Colon (tissue), 2 donors: ENCODE data around the gene PDLIM3.
"Not testable (repeated sequence)": the region's sequence is repeated elsewhere in the genome, so short reads cannot be mapped to it uniquely, and the experiment has no call there.

Source experiments
- FAIRE-seq: peaks from 2 replicates; lab custom pipeline; 2012; peaks lifted over from hg19 to GRCh38; lab: Jason Lieb, UNC
- donor health status: control.
- donor health status: control.

The PDLIM3 gene

DNA sequence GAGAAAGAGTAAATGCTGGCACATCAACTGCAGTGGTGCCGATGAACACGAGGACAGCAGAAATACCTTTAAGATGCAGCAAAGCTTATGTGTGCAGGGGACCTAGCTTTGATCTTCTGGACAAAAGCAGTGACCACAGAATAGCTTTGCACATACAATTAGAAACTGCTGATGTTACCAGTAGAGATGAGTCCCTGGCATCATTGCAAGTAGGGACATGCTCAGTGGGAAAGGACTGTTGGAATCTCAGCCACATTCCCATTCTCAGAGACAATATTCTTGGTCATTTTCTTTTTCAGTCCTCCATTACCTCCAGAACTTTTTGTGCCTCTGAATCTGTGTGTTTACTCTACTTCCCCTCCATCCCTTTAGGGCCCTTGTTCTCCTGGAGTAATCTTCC, 16.9 kb upstream of the PDLIM3 start:
- FAIRE-seq = no peak

DNA sequence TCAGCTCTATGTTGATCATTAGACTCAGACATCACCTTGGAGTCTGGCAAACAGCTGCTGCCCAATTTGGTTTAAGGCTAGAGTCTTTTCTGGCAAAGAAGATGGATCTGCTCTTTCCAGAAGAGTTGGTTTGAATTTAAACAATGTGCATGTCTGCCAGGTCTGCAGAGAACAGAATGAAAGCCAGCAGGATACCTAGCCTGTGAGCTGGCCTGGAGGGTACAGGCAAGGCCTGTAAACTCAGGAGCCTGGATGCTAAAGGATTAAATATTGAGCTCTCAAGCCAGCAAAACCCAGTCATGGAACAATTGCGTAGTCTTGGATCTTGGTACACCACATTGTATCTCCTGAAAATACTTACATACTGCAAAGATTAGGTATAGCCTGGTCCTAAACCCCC, 15.6 kb upstream of the PDLIM3 start:
- no peak for FAIRE-seq

DNA sequence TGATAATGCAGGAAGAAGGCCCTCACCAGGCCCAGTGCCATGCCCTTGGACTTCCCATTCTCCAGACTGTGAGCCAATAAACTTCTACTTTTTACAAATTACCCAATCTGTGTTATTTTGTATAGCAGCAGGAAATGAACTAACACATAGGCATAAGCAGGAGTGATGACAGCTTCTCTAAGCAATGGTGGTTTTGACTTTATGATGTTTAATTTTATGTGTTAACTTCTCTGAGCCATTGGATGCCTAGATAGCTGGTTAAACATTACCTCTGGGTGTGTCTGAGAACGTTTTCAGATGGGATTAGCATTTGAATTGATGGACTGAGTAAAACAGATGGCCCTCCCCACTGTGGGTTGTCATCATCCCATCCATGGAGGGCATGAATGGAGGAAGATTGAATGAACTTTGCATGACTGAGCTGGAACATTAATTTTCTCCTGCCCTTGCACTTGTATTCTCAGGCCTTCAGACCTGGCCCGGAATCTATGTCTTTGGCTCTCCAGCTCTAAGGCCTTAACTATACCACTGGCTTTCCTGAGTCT, 13.9 kb upstream of the PDLIM3 start:
- FAIRE-seq = no peak

GRCh38 chr4:185548587-185548986, 13.3 kb upstream of the PDLIM3 start:
- no peak for FAIRE-seq

DNA sequence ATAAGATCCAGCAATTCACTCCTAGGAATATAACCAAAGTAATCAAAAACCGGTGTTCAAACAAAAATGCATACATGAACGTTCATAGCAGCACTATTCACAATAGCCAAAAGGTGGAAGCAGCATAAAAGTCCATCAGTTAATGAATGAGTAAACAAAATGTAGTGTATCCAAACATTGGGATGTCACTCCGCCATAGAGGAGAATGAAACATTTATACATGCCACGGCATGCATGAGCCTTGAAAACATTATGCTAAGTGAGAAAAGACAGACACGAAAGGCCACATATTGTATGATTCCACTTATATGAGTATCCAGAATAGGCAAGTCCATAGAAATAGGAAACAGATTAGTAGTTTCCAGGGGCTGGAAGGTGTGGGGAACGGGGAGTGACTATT, 11.0 kb upstream of the PDLIM3 start:
- FAIRE-seq = no peak

- FAIRE-seq = no peak
Observed at GRCh38 chr4:185542626-185543315, 7.5 kb upstream of the PDLIM3 start.

DNA sequence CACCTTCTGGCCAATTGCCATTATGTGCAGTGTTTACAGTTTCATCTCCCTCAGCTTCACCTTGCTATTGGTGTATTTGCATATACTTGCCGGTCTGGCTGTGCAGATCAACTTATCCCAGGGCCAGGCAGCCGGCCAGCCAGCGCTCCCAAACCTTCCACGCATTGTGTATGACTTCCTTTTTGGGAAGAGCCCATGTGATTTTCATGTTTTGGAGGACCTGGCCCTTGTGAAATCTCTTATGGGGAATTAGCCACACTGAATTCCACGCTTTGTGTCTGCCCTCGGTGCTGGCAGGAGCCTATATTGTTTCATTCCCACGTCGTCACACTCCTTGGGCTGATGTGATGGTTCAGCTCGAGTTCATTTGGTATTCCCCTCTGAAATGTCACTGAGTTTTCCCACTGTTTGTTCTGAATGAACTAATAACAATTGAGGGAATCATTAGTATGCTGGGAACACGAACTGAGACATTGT, 6.0 kb upstream of the PDLIM3 start:
- FAIRE-seq = no peak

DNA sequence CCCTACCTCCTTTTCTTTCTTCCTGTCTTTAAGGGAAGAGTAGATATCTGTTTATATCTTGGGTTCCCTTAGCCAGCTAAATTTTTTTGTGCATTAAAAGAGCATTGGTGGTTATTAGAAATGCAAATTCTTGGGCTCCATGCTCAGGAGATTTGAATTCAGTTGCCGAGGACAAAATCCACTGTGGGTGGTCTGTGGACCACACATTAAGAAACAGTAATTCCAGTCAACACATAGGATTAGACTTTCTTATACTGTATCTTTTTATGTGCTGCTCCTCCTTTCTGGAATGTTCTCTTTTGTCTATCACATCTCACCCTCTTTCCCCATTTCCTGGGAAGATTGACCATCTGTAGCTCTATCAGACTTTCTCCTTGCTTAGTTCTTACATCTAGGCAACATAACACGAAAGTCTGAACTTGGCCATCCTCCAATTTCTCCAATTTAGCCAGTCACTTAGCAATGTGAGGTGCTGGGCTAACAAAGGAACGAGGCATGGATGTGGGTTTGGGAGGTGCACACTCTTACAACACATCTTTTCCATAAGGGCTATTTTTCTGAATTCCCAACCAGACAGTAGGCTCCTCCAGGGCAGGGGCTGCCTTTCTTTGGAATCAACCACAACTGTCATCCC, 5.3 kb upstream of the PDLIM3 start:
- FAIRE-seq = no peak

DNA sequence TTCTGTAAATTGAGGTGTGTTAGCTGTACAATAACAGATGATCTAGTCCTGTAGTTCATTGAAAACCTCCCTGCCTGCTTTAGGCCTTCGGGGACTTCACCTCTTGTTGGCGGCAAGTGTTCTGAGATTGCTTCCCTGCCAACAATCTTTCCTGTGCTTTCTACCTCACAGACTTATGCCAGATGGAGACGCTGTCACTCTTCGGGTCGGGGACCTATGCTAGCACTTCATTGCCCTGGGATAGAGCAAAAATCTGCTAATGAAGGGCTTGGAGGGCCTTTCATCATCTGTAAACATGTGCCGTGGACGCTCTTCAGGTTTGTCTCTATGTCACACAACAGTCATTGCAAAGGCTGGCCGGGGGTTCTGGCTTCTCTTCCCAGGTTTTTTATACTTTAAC, 4.7 kb upstream of the PDLIM3 start:
- no peak for FAIRE-seq

DNA sequence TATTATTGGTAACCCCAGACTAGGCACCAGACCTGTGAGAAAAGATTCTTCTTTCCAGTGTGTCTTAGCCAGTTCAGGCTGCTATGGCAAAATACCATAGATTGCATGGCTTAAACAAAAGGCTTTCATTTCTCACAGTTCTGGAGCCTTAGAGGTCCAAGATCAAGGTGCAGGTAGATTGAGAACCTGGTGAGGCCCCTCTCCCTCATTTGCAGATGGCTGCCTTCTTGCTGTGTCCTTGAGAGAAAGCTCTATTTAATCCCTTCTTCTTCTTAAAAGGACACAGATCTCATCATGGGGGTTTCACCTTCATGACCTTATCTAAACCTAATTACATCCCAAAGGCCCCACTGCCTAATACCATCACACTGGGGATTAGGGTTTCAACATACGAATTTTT, 3.5 kb upstream of the PDLIM3 start:
- no peak for FAIRE-seq

GRCh38 chr4:185536411-185536709, 1.1 kb upstream of the PDLIM3 start:
- no peak for FAIRE-seq

DNA sequence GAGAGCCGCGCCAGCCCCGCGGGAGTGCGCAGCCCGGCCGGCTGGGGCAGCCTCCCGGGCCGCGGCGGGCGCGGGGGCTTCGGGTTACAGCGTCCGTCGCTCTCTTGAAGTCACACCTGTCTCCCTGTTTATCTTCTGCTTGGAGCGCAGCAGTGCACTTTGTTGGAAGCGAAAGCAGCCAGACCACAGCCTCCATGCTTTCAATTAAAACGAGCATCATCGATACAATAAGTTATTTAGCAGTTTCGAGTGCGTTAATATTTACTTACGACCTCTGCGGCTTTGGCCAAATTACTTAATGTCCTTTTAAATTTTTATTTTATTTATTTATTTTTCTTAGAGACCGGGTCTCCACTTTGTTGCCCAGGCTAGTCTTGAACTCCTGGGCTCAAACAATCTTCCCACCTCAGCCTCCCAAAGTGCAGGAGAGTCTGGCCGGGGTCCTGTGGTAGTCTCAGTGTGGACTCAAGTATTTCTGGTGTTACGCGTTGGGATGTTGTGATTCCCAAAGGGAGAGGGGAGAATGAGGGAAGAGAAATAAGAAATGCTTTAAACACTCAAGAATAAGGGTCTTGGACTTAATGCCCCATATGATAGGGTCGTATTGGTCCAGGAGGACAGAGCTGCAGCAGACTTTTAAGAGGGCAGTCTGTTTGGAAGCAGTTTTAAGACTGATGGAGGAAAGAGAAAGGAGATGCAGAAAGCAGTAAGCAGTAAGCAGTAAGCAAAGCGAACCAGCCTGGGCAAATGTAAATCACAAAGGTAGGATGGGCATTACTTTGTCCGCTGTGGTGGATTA, 504 bp upstream of the PDLIM3 start:
- FAIRE-seq = no peak

DNA sequence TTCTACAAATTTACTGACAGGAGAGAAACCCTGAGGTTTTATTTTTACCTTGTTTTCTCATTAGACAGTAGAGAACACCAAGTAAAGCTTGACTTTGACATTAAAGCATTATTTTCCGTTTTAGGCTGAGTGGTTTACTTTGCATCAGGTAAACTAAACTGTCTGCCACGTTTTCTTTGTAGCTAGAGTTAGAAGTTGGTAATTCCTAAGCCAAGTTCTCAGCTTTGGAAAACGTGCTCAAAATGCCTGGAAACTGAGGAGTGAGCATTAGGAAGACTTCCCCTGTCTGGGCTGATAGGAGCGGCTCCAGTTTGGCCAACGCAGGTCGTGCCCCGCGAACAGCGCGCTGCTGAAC, 819 bp downstream of the PDLIM3 start:
- FAIRE-seq = no peak

DNA sequence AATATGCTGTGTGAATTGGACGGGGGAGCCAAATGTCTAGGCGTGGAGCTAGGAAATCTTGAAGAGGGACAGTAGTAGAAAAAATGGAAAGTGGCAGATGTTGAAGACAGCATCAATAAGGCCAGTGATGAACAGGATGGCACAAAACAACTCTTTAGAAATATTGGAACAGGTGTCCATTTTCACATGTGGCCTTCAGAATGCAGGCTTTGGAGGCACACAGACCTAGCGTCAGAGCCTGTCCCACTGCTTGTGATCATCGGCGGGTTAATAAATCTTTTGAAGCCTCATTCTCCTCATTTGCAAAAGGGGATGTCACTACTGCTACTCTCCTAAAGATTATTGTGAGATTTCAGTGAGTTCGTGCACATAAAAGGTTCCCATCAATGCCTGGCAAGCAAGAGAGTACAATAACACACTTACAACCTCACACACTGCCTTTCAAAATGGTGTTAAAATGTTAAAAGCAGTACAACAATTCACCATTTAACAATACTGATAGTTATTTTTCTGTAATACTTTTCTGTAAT, 2.4 kb downstream of the PDLIM3 start:
- no peak for FAIRE-seq

GRCh38 chr4:185532293-185532692, 3.0 kb downstream of the PDLIM3 start:
- FAIRE-seq = no peak

DNA sequence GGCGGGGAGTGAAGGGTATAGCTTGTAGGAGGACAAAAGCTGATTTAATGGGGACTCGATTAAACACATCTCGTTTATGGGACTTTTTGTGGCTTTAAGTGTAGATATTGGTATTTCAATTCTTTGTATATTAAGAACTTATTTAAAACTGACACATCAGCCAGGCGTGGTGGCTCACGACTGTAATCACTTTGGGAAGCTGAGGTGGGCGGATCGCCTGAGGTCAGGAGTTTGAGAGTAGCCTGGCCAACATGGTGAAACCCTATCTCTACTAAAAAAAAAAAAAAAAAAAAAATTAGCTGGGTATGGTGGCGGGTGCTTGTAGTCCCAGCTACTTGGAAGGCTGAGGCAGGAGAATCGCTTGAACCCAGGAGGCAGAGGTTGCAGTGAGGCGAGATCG, 3.7 kb downstream of the PDLIM3 start:
- FAIRE-seq = not testable (repeated sequence)

GRCh38 chr4:185529413-185529812, 5.9 kb downstream of the PDLIM3 start:
- no peak for FAIRE-seq

DNA sequence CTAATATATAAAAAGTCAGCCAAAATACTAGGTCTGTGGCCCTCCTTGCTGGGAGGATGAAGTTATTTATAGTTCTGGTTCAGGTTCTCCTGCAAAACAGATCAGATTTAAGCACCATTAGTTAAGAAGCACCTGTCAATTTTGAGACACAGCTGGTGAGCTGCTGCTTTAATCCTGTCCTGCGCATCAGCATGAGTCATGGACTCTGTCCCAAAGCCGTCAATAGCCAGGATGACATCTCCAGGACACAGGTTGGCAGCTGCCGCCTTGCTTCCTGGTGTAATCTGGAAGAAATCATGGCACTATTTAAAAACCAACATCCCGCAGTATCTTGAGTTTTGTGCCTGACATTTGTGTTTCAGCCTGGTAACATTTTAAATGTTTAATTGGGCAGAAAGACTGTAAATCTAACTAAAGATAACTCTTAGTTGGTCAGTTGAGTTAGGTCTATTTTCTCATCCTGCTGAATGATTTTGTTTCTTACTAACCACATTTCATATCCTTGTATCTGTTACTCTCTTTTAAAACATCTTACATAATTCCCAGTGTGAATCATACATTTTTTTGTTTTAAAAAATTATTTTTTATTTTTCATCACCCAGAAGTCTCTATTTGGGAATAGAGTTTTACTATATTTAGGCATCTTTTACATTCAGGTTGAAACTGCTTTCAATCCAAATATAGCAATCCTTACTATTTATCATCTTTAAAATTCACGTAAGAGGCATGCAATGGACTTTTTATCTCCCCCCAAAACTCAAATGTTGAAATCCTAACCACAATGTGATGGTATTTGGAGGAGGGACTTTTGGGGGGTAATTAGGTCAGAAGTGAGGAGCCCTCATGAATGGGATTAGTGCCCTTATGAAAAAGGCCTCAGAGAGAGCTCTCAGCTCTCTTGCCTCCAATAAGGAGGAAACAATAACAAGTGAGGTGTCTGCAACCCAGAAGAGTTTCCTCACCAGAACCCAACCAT, 10.1 kb downstream of the PDLIM3 start:
- no peak for FAIRE-seq

GRCh38 chr4:185523862-185524261, 11.4 kb downstream of the PDLIM3 start:
- FAIRE-seq = no peak

- FAIRE-seq = no peak
Observed at GRCh38 chr4:185522451-185522850, 12.9 kb downstream of the PDLIM3 start.

GRCh38 chr4:185520119-185520518, 15.2 kb downstream of the PDLIM3 start:
- FAIRE-seq = no peak

DNA sequence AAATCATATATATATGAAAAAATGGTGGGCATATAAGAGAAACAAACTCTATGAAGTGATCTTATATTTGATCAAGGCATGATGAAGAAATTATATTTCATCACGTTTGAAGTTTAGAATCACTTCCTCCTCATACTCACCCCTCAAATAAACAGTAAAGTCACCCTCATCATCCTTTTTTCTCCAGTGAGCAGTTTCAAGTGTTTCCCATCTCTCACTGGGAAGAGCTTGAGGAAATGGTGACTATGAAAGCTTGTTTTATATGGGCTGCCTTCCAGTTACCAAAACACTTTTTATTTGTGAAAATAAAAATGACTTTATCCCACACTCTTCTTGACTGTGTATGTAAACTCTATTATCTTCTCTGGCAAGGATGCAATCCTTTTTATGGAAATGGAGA, 16.8 kb downstream of the PDLIM3 start:
- no peak for FAIRE-seq
